HK-2 (cell line): Measurements from ENCODE around the gene ABHD6.
"Not testable (repeated sequence)": the region's sequence is repeated elsewhere in the genome, so short reads cannot be mapped to it uniquely, and the experiment has no call there.

Experiments used
- DNase-seq: peaks from one replicate; pipeline ENCODE4 v3.0.0-alpha.2; 2018; ENCODE audit not compliant: unreplicated experiment

ABHD6 gene

GRCh38 chr3:58237238-58237940 is at the start of gene ABHD6:
Gene ABHD6 (plus strand): TSS chr3:58237792. CDS start chr3:58256587, 18,795 bp downstream.
- DNase-seq, result peak; percentile 72

DNA sequence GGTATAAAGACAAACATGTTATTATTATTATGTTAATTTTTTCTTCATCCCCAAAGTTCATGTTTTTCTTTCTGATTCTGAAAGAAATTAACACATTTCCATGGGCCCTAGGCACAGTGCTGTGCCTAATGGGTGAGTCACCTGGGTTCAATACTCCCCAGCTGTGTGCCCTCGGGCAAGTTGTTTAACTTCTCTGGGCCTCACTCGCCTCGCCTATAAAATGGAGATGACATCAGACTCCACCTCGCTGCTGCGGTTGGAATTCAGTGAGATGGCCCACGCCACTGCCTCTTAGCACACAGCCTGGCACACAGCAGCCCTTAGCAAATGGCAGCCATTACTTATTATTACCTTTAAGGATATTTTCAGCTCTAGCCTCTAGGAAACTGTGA is 49.4 kb upstream of the ABHD6 start:
- no peak for DNase-seq

- DNase-seq, result no peak
These were observed 48.6 kb upstream of the ABHD6 start for GRCh38 chr3:58188921-58189451.

- DNase-seq, result no peak
These were observed 47.9 kb upstream of the ABHD6 start for GRCh38 chr3:58189691-58190090.

- no peak for DNase-seq
These were observed 47.3 kb upstream of the ABHD6 start for GRCh38 chr3:58190291-58190690.

GRCh38 chr3:58190882-58191281 is 46.7 kb upstream of the ABHD6 start:
- DNase-seq, result no peak

DNA sequence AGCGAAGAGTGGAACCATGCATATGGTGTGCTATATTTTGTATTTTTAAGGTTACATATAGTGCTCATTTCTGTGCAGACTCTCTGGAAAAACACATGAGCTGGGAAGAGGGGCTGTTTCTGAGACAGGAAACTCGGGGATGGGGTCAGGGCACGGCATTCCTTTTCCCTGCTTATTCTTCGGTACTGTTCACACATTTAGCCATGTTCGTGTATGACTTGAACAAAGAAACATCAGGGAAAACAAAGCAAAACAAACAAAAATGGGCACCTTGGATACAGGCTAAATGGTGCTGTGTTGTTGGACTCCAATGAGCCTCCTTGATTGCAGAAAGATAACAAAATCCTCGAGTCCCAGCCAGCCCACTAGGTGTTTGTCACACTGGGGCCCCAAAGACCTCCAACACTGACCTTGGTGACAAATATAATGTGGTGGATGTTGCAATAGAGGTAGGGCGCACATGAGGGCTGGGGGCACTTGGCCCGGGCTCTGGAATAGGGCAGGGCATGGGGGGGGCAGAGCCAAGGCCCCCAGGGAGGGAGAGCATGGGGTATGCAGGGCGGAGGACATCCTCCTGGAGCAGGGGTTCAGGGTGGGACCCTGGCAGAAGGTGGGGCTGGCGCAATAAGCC is 46.1 kb upstream of the ABHD6 start:
- DNase-seq, result no peak

DNA sequence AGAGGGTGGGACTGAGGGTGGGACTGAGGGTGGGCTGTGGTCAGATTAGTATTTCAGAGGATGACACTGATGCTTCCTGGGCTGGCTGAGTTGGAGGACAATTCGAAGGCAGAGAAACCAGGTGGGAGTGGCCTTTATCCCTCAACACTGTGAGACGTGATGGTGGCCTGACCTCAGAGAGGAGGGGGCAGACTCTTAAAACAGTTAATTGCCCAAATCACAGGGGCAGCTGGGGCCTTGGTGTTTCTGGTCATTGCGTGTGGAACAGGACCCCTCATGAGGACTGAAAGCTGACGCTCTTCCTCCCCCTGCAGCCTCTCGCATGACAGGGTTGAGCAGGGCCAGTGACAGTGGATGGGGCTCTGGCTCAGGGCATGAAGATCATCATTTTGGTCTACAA is 45.5 kb upstream of the ABHD6 start:
- no peak for DNase-seq

DNA sequence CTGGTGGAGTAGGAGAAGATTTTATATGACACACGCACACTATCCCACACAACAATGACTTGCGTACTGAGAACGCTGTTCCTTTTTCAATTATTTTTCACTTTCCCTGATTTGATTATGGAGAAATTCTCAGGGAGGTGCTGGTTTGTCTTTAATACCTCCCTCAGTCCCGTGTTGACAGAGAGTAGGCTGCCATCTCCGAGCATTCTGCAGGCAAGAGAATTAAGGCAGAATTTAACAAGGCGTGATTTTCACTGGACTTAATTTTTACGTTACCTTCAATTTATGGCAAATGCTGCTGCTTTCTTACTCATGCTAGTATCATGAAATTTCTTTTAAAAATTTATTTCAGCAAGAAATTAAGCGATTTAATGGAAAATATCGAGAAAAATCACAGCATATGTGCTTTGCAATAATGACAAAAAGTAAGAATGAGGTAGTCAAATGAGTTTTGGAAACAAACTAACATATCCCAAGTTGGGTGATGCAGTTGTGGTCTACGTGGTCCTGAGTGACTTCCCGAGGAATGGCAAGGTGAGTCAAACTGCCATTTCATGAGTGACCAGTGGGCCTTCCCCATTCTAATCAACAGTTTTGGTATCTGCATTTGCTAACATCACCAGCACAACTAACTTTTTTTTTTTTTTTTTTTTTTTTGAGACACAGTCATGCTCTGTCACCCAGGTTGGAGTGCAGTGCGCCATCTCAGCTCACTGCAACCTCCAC is 43.7 kb upstream of the ABHD6 start:
- DNase-seq, result no peak

GRCh38 chr3:58197588-58197987 is 40.0 kb upstream of the ABHD6 start:
- no peak for DNase-seq

GRCh38 chr3:58198362-58198761 is 39.2 kb upstream of the ABHD6 start:
- DNase-seq, result no peak

GRCh38 chr3:58198804-58199203 is 38.8 kb upstream of the ABHD6 start:
- DNase-seq, result no peak

- DNase-seq, result no peak
These were observed 37.4 kb upstream of the ABHD6 start for GRCh38 chr3:58200121-58200709.

DNA sequence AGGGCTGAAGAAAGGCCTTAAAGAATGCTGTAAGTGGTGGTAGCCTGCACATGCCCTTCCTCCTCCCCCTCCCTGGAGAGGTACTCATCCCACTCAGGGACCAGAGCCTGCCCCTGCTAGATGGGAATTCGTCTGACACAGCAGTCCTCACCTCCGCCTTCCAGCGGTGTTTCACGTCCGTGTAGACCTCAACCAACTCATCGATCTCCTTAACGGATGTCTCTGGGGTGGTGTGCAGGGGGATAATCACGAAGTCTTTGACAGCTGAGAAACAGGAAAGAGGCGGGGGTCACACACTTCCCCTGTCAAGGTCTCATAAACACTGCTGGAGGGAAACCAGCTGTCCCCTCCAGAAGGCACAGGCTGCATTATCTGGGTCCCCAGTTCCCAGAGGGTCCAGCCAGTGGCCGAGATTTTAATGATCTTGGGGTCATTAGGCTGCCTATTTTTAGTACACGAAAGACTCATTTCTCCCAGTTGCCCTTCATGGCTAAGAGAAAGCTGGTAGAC is 36.7 kb upstream of the ABHD6 start:
- no peak for DNase-seq

- not testable (repeated sequence) for DNase-seq
These were observed 36.1 kb upstream of the ABHD6 start for GRCh38 chr3:58201451-58201850.

DNA sequence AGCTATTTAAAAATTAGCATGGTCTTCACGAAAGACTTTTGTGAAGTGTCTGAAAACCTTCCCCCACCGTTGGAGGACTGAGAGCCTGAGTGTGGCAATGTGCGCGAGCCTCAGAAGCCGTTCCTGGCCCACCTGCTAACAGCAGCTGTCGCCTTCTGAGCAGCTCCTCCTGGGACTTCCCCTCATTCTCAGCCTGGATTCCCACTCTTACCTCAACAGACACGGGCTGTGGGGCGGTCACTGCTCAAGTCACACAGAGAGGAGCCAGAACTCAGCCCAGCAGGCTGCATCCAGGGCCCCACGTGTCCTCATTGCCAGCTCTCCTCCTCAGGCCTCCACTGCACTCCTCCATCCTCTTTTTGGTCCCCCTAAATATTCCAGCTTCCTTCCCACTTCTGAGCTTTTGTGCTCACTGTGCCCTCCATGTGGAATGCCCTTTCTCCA is 34.7 kb upstream of the ABHD6 start:
- no peak for DNase-seq

DNA sequence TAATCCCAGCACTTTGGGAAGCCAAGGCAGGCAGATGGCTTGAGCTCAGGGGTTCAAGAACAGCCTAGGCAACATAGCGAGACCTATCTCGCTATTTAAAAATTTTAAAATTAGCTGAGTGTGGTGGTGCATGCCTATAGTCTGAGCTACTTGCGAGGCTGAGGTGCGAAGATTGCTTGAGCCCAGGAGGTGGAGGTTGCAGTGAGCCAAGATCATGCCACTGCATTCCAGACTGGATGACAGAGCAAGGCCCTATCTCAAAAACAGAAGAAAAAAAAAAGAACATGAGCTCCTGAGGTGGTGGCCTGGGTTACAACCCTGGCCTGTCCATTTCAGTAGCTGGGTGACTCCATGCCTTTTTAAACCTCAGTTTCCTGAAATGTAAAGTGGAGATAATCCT is 34.1 kb upstream of the ABHD6 start:
- DNase-seq, result no peak

DNA sequence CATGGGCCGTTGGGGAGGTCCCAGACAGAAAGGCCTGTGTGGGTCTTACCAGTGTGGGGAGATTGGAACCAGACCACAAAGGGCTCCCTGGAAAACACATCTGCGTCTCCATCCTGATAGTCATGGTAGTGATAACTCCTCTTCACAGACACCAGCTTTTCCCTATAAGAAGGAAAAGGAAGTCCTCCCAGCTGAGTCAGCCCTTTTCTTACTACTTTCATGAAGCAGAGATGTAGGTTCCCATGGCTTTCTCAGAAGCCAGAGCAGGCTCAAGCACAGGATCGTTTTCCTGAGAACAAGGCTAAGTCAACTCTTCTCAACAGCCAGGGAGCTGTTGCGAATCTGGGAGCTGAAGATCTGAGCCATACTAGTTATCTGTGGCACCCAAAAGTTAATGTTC is 32.9 kb upstream of the ABHD6 start:
- DNase-seq, result no peak

GRCh38 chr3:58205981-58206380 is 31.6 kb upstream of the ABHD6 start:
- DNase-seq, result no peak

- peak; percentile 8 for DNase-seq
These were observed 31.1 kb upstream of the ABHD6 start for GRCh38 chr3:58206406-58207011.

DNA sequence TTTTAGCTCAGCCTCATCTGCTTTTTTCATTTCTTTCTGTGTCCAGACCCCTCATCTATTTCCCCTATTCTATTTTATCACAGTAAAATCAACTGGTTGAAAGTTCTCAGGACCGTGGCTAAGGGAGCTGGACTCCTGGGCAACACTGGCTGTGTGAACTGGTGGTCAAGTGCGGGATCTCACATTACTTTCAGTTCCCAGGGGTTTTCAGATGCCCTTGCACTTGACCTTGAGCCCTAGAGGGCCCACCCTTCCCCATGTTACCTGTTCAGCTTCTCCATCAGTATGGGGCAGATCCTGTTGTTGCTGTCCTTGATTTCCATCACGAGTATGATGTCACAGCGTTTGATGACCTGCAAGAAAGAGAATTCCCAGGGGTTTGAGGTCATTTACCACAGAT is 29.6 kb upstream of the ABHD6 start:
- no peak for DNase-seq

GRCh38 chr3:58209933-58210332 is 27.7 kb upstream of the ABHD6 start:
- DNase-seq, result no peak
